Measurements from ENCODE around the gene MCMBP.
"Not testable (repeated sequence)": the region's sequence is repeated elsewhere in the genome, so short reads cannot be mapped to it uniquely, and the experiment has no call there.

MCMBP gene

GRCh38 chr10:119827430-119827829 is 45.2 kb downstream of the MCMBP start:
- DNase-seq, result no peak

GRCh38 chr10:119826771-119827170 is 45.9 kb downstream of the MCMBP start:
- no peak for DNase-seq

- no peak for DNase-seq
These were observed 48.3 kb downstream of the MCMBP start for GRCh38 chr10:119824299-119824698.

- DNase-seq, result no peak
These were observed 51.5 kb downstream of the MCMBP start for GRCh38 chr10:119821182-119821581.

GRCh38 chr10:119818889-119819270 is 53.8 kb downstream of the MCMBP start:
- DNase-seq, result no peak

GRCh38 chr10:119817991-119818888 is 54.4 kb downstream of the MCMBP start:
- peak; percentile 26 for DNase-seq

- no peak for DNase-seq
These were observed 57.0 kb downstream of the MCMBP start for GRCh38 chr10:119815671-119816070.

GRCh38 chr10:119812684-119813083 is 60.0 kb downstream of the MCMBP start:
- no peak for DNase-seq

- no peak for DNase-seq
These were observed 61.5 kb downstream of the MCMBP start for GRCh38 chr10:119811122-119811521.

GRCh38 chr10:119807960-119808697 is 64.5 kb downstream of the MCMBP start:
- DNase-seq, result no peak

- no peak for DNase-seq
These were observed 66.1 kb downstream of the MCMBP start for GRCh38 chr10:119806334-119807130.

- DNase-seq, result no peak
These were observed 66.9 kb downstream of the MCMBP start for GRCh38 chr10:119805702-119806230.

GRCh38 chr10:119803264-119803663 is 69.4 kb downstream of the MCMBP start:
- DNase-seq, result no peak

GRCh38 chr10:119801998-119802538 is 70.6 kb downstream of the MCMBP start:
- no peak for DNase-seq

GRCh38 chr10:119801176-119801575 is 71.5 kb downstream of the MCMBP start:
- no peak for DNase-seq

- no peak for DNase-seq
These were observed 76.6 kb downstream of the MCMBP start for GRCh38 chr10:119796039-119796438.

- DNase-seq, result not testable (repeated sequence)
These were observed 77.5 kb downstream of the MCMBP start for GRCh38 chr10:119795101-119795500.

- no peak for DNase-seq
These were observed 86.4 kb downstream of the MCMBP start for GRCh38 chr10:119786117-119786769.

- no peak for DNase-seq
These were observed 88.1 kb downstream of the MCMBP start for GRCh38 chr10:119784340-119785067.

GRCh38 chr10:119783665-119784027 is 89.0 kb downstream of the MCMBP start:
- no peak for DNase-seq

- DNase-seq, result no peak
These were observed 89.5 kb downstream of the MCMBP start for GRCh38 chr10:119782981-119783664.
